Measurements from ENCODE around the gene GTPBP3.

The GTPBP3 gene

GRCh38 chr19:17389288-17389687 lies 51.9 kb downstream of the GTPBP3 start:
- no peak for DNase-seq (ENCODE audit: low read depth)

GRCh38 chr19:17389957-17390664 lies 52.8 kb downstream of the GTPBP3 start:
- DNase-seq (ENCODE audit: low read depth): no peak

DNA sequence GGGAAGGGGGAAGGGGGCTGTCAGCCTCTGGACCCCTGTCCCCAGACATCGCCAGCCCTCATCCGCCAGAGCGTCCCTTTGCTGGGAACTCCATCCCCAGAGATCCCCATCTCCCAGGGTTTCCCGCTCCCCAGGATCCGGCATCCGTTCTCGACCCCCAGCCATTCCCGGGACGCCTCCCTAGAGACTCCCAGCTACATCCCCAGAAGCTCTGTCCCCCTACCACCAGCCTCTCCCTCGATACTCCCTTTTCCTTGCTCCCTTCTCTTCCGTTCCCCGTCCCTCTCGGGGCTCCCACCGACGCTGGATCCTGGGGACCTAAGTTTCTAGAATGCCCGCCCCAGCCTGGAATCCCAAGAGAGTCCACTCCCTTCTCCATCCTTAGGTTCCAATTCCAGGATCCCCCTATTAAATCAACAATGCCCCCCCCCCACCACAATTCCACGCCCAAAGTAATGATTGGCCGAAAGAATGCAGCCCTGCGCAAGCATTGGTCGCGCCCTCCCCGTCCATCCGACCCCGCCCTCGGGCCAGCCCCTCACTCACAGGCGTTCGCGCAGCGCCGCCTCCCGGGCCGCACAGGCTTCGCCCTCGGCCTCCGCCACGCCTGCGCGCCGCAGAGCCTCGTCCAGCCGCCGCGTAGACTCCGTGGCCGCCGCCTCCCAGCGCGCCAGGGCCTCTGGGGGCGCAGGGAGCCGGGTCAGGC lies 53.5 kb downstream of the GTPBP3 start:
- peak; percentile 91 for DNase-seq (ENCODE audit: low read depth)

DNA sequence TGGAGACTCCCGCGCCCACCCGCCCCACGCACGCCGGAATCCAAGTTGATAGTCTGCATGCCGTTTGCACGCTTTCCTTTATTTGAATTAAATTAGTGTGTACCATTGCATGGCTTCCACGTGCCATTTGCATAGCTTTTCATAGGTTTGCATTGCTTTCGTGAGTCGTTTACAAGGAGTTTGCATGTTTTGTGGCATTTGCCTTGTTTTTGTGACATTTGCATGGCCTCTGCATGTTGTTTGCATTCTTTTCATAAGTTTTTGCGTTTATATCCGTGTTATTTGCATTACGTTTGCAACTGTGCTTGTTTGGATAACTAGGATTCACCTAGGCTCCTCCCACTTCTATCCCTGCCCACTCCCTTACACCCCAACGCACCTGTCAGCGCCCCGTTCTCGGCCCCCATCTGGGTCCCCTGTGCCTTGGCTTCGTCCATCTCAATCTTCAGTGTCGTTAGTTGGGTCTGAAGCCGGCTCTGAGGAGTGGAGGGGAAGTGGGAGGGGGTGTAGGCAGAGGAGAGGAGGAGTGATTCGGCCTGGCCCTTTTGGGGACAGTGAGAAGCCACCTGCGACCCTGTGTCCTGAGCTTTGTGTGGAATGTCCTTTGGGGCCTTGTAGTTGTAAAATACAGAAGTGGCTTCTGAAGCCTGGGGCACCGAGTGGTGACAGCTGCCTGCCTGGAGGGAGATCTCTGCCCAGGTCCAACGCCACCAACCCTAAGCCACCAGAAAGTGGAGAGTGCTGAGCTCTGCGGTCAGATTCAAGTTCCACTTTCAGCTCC lies 54.2 kb downstream of the GTPBP3 start:
- DNase-seq (ENCODE audit: low read depth): no peak

Data from iris pigment epithelial cell (primary cell).